Measurements from ENCODE around the gene SNX32.

The SNX32 gene

GRCh38 chr11:65865550-65866172 lies 31.9 kb downstream of the SNX32 start:
- no peak for DNase-seq (ENCODE audit: low read depth, low spot score)

DNA sequence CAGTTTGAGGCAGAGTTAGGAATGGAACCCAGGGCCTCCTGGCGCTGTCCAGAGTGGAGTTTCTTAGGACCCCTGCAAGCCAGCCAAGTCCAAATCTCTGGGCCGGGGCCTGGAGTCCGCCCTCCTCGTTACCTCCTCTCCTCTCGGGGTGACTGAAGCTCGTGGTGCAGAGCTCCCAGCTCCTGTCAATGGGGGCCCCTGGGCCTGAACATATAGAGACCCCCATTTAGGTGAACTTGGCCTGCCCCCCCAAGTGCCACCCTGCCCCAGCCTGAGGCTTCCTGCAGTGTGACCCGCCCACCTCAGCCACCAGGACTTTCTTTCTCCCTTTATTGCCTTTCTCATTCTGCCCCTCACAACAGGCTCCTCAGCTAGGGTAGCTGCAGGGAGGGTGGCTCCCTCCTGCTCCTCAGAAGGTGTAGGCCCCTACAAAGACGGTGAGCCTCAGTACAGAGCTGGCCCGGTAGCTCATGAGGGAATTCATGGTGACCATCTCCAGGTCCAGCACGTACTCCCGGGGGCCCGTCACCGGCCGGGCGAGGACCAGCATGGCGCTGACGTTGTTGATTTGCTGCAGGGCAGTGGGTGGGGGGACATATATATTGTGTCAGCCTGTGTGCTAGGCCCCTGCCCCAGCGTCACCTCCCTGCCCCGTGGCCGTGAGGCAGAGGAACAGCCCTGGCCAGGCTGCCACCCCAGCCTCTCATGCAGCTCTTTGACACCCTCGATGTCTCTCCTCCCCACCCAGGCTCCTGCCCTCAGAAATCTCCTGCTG lies 32.9 kb downstream of the SNX32 start:
- DNase-seq (ENCODE audit: low read depth, low spot score), result no peak

- no peak for DNase-seq (ENCODE audit: low read depth, low spot score)
Observed at GRCh38 chr11:65867284-65868071, 33.7 kb downstream of the SNX32 start.

GRCh38 chr11:65868076-65868667 lies 34.4 kb downstream of the SNX32 start:
- no peak for DNase-seq (ENCODE audit: low read depth, low spot score)

- DNase-seq (ENCODE audit: low read depth, low spot score), result no peak
Observed at GRCh38 chr11:65868907-65869306, 35.1 kb downstream of the SNX32 start.

DNA sequence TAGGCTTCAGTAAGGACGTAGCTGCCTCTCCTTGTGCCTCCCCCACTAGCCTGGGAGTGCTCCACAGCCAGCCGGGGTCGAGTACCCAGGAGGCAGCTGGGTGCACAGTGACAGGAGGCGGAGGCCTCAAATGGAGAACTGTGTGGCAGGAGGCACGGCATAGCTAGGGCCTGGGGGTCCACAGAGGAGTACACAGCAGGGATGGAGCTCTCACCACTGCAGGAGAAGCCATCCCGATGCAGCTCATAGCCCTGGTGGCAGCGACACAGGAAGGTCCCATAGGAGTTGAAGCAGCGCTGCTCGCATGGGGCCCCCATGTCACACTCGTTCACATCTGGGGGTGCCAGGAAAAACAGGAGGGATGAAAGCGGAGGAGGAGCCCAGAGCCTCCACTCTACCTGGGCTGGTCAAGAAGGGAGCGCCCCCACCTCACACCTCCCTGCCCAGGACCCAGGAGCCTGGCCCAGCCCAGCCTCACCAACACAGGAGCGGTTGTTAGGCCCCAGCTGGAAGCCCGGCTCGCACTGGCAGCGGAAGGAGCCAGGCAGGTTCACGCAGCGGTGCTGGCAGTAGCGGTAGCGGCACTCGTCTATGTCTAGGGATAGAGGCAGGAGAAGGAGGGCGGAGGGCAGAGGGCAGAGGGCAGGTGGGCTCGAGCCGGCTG lies 36.0 kb downstream of the SNX32 start:
- no peak for DNase-seq (ENCODE audit: low read depth, low spot score)

DNA sequence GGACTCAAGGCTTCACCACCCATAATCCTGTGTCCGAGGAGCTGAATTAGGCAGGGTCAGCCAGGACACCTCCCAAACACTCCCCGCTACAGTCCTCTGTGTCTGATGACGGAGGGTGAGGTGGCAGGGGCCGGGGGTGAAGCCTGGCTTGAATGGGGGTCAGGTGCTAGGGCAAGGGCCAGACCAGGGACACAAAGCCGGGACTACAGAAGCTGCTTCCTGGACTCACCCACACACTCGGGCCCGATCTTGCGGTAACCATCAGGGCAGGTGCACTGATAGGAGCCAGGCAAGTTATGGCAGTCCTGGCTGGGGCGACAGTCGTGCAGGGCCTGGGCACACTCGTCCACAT lies 36.5 kb downstream of the SNX32 start:
- no peak for DNase-seq (ENCODE audit: low read depth, low spot score)

- DNase-seq (ENCODE audit: low read depth, low spot score), result no peak
Observed at GRCh38 chr11:65870706-65871681, 37.2 kb downstream of the SNX32 start.

GRCh38 chr11:65871811-65872548 lies 38.2 kb downstream of the SNX32 start:
- DNase-seq (ENCODE audit: low read depth, low spot score), result no peak

- no peak for DNase-seq (ENCODE audit: low read depth, low spot score)
Observed at GRCh38 chr11:65872586-65873317, 39.0 kb downstream of the SNX32 start, which contains the start of gene EFEMP2. Gene EFEMP2 (minus strand): TSS chr11:65872800. CDS start chr11:65872354, 446 bp downstream.

DNA sequence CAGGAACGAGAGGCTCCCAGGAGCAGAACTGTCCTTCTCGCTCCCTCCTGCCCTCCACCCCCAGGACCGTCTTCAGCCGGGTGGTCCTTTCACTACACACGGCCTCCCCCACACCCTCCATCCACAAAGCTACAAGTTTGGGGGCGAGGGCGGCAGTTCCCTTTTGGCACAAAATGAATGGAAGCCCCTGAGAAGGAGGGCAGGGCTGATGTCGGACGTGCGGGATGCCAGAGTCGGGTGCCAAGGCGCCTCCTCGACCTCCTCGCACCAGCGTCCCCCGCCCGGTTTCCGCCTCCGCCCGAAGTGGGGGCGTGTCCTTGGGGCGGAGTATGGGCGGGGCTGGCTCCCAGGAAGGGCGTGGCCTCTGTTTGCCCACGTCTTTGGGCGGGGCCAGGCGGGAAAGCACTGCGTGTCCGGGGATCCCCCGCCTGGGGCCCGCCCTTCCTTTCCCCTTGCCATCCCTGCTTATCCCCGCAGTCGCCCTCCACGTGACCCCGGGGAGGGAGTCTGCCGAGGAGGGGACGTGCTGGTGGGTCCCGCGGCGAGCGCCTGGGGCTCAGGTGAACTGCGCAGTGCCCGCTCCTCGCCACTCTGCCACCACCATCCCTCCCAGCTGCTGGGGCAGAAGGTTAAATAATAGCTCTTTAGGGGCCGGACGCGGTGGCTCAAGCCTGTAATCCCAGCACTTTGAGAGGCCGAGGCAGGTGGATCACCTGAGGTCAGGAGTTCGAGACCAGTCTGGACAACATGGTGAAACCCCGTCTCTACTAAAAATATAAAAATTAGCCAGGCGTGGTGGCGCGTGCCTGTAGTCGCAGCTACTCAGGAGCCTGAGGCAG lies 39.8 kb downstream of the SNX32 start:
- no peak for DNase-seq (ENCODE audit: low read depth, low spot score)

- no peak for DNase-seq (ENCODE audit: low read depth, low spot score)
Observed at GRCh38 chr11:65879617-65880016, 45.9 kb downstream of the SNX32 start, which contains the start of gene CTSW. Gene CTSW (plus strand): TSS chr11:65879837. CDS start chr11:65879855, 18 bp downstream.

DNA sequence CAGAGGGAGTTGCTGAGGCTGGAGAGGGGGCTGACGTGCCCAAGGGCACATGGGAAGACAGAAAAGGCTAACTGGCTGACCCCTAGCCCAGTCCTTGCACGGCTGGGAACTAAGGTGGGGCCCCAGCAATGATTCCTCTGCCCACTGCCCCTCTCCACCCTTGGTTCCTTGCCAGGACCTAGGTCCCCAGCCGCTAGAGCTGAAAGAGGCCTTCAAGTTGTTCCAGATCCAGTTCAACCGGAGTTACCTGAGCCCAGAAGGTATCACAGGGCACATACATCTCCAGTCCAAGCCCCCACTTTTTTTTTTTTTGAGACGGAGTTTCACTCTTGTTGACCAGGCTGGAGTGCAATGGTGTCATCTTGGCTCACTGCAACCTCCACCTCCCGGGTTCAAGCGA lies 46.3 kb downstream of the SNX32 start:
- DNase-seq (ENCODE audit: low read depth, low spot score), result no peak

DNA sequence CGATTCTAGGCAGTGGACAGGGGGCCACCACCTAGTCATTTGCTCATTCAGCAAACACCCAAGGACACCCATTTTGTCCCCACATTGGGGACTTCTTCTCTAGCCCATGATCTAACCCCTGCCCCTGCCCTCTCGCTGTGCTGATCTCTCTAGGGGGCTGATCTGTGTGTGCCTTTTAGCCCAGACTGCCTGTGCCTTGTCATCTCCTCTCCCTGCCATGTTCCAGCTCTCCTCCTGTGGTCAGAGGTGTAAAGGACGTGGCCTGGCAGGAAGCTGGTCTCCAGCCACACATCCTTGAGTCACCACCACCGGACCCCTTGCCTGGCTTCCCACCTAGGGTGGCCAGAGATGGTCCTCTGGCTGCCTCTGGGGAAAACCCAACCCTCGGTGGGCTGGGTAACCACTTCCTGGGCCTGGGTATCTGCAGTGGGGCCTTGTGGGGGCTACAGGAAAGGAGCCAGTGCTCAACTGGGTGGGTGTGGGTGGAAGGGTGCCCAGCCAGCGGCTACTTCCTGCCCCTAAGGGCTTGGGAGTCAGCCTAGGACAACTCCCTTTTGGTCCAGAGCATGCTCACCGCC lies 47.2 kb downstream of the SNX32 start:
- no peak for DNase-seq (ENCODE audit: low read depth, low spot score)

- DNase-seq (ENCODE audit: low read depth, low spot score), result no peak
Observed at GRCh38 chr11:65882120-65883057, 48.6 kb downstream of the SNX32 start.

GRCh38 chr11:65883058-65883761 lies 49.4 kb downstream of the SNX32 start:
- no peak for DNase-seq (ENCODE audit: low read depth, low spot score)
